ENCODE data around the gene FBH1.
"Not testable (repeated sequence)": the region's sequence is repeated elsewhere in the genome, so short reads cannot be mapped to it uniquely, and the experiment has no call there.

FBH1 gene

DNA sequence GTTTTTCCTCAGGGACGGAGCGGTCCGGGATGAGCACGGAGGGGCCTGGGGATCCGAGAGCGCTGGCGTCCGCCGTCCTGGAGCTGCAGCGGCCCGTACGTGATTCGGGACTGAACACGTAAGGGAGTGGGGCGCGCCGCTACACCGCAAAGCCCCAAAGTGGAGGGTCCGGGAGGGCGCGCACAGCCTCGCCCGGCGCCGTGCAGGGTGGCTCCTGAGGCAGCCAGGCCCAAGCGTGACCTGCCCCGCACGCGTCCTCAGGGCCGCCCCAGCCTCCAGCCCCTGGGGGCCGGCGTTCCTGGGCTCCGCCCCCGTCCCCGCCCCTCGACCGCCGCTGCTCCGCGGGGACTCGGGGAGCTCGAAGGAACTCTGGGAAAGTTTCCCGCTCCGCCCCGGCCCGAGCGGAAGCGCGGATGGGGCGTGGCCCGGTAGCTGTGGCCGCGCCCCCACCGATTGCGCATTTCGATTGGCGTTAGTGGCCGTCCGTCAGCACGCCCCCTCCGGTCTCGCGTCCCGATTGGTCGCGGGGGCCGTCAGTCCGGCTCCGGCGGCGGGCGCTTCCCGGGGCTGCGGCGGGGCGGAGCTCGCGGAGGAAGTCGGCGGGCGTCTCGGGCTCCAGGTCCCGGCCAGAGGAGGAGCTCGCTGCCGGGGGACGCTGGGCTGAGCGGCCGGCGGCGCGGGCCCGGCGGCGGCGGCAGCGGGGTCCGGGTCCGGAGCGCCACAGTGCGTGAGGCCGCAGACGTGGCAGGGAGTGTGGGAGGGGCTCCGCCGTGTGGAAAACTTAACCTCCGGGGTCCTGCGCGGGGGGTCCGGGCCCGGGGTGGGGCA lies at the start of gene FBH1, which contains the start of gene ANKRD16:
Gene FBH1, plus strand, starts transcription at position 620 of the 828 bp plus-strand sequence. Its CDS starts 103 bp downstream, at position 723.
Gene ANKRD16, minus strand, starts transcription at position 270 of the 828 bp plus-strand sequence. CDS start 539 bp downstream, outside the sequence.
- peak; percentile 96 for DNase-seq (ENCODE audit: low spot score)

- DNase-seq (ENCODE audit: low spot score) = no peak
Measured at GRCh38 chr10:5840314-5841307, 49.4 kb upstream of the FBH1 start.

DNA sequence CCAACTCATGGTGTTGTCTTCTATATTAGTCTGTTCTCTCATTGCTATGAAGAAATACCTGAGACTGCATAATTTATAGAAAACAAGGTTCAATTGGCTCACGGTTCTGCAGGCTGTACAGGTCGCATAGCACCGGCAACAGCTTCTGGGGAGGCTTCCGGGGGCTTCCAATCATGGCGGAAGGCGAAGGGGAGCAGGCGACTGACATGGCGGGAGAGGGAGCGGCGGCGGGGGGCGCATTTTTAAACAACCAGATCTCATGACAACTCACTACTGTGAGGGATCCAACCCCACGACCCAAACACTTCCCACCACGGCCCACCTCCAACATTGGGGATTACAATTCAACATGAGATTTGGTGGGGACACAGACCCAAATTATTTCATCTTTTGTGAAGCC lies 48.1 kb upstream of the FBH1 start:
- no peak for DNase-seq (ENCODE audit: low spot score)

GRCh38 chr10:5843686-5844344 lies 46.2 kb upstream of the FBH1 start:
- no peak for DNase-seq (ENCODE audit: low spot score)

- no peak for DNase-seq (ENCODE audit: low spot score)
Measured at GRCh38 chr10:5844345-5845055, 45.5 kb upstream of the FBH1 start.

- DNase-seq (ENCODE audit: low spot score) = not testable (repeated sequence)
Measured at GRCh38 chr10:5846667-5847066, 43.4 kb upstream of the FBH1 start.

DNA sequence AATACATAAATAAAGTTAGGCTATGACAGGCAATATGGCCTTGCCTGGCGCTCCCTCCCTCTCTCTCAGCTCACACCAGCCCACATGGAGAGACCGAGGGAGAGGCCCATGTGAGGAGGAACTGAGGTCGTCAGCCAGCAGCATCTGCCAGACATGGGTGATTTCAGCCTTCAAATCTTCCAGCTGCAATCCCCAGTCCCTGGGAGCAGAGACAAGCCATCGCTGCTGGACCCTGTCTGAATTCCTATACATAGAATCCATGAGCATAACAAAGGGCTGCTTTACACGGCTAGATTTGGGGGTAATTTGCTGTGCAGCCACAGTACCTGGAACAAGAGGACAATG lies 35.9 kb upstream of the FBH1 start:
- DNase-seq (ENCODE audit: low spot score) = no peak

DNA sequence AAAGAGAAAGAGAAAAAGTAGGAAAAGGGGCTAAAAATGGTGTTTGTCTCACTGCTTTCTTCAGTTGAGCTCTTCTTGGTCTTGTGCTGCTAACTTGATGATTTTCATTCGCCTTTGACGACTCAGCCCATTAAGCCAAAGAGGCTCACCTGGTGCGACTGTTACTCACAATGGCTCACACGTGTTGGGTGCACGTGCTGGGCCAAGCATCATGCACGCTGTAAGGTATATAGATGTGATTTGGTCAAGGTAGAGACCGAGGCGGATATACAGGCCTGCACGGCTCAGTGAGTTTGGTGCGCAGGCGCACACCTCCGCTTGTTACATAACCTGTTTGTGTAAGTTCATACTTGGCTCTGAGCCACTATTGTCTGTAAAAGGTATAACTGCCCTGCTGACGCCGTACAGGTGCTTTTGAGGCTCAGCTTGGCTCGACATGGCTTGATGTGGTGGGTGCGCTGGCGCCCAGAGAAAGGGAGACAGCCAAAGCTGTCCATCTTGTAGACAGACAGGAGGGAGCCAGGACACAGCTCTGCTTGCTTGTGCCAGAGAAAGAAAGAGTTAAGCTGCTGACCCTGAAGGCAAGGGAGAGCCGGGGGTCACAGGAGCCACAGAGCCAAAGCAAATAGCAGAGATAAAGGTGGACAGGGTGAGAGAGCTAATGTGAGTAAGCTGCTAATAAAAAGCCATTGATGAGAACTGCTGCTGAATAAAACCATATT lies 33.9 kb upstream of the FBH1 start:
- DNase-seq (ENCODE audit: low spot score) = no peak

GRCh38 chr10:5856701-5857004 lies 33.4 kb upstream of the FBH1 start:
- no peak for DNase-seq (ENCODE audit: low spot score)

- DNase-seq (ENCODE audit: low spot score) = no peak
Measured at GRCh38 chr10:5858811-5859210, 31.2 kb upstream of the FBH1 start.

DNA sequence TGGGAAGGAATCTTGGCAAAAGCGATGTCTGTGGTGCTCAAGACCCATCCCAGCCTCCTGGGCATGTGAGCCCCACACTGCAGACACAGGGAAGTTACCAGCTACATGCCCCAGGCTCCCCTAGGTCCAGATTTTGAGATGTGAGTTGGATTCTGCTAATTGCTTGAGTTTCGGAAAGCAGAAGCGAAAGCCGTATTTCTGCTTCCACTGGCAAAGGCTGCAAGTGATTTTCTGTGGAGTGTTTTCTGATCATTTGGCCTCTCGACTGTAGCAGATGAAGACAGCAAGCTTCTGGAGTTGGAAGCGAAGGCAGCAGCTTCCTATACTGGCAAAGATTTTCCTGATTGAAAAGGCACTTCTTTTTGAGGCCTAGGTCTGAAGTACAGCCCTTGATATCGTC lies 30.0 kb upstream of the FBH1 start:
- DNase-seq (ENCODE audit: low spot score) = no peak

GRCh38 chr10:5862360-5862961 lies 27.6 kb upstream of the FBH1 start:
- no peak for DNase-seq (ENCODE audit: low spot score)

DNA sequence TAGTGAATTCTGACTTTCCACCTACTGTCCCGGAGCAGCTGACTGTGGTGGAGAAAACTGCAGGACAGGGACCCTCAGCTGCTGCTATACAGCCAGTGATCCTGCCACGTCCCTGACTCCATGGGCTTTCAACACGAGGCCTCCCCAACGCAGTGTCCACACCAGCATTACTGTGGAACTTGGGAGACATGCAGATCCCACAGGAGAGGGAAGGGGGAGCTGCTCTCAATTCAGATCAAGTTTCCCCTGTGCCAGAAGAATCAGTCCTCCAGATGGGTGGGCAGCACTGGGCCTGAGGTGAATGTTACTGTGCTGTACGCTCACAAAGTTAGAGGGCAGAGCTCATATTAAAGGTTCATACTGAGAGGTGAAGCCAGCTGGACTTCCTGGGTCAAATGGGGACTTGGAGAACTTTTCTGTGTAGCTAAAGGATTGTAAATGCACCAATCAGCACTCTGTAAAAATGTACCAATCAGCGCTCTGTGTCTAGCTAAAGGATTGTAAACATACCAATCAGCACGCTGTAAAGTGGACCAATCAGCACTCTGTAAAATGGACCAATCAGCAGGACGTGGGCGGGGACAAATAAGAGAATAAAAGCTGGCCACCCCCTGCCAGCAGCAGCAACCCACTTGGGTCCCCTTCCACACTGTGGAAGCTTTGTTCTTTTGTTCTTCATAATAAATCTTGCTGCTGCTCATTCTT lies 26.9 kb upstream of the FBH1 start:
- not testable (repeated sequence) for DNase-seq (ENCODE audit: low spot score)

DNA sequence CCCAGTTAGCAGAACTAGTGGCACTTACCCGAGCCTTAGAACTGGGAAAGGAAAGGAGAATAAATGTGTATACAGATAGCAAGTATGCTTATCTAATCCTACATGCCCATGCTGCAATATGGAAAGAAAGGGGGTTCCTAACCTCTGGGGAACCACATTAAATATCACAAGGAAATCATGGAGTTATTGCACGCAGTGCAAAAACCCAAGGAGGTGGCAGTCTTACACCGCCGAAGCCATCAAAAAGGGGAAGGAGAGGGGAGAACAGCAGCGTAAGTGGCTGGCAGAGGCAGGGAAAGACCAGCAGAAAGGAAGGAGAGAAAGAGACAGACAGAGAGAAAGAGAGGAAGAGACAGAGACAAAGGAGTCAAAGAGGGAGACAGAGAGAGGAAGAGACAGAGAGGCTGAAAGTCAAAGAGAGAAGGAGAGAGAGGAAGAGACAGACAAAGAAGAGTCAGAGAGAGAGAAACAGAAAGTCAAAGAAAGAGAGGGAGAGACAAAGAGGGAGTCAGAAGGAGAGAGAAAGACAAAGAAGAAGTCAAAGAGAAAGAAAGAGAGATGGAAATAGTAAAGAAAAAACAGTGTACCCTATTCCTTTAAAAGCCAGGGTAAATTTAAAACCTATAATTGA lies 23.5 kb upstream of the FBH1 start:
- DNase-seq (ENCODE audit: low spot score) = not testable (repeated sequence)

GRCh38 chr10:5867091-5867615 lies 22.9 kb upstream of the FBH1 start:
- DNase-seq (ENCODE audit: low spot score) = not testable (repeated sequence)

DNA sequence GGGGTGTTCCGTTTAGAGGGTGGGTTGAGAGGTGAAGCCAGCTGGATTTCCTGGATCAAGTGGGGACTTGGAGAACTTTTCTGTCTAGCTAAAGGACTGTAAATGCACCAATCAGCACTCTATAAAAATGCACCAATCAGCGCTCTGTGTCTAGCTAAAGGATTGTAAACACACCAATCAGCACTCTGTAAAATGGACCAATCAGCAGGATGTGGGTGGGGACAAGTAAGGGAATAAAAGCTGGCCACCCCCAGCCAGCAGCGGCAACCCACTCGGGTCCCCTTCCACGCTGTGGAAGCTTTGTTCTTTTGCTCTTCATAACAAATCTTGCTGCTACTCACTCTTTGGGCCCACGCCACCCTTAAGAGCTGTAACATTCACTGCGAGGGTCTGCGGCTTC lies 21.7 kb upstream of the FBH1 start:
- not testable (repeated sequence) for DNase-seq (ENCODE audit: low spot score)

DNA sequence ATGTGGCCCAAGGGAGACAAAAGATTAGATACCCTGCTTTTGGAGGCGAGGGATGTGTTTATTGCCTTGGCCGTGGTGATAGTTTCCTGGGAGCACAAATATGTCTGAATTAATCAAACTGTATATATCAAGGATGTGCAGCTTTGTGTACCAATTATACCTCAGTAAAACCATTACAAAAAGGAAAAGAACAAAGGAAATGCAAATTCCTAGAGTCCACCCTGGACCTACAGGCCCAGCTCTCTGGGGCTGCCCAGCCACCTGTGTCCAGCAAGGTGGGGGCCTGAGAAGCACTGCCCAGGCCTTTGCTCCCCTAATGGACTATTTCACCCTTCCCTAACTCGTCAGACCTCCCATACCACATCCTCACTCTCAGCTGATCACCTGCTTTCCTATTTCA lies 20.9 kb upstream of the FBH1 start:
- no peak for DNase-seq (ENCODE audit: low spot score)

DNA sequence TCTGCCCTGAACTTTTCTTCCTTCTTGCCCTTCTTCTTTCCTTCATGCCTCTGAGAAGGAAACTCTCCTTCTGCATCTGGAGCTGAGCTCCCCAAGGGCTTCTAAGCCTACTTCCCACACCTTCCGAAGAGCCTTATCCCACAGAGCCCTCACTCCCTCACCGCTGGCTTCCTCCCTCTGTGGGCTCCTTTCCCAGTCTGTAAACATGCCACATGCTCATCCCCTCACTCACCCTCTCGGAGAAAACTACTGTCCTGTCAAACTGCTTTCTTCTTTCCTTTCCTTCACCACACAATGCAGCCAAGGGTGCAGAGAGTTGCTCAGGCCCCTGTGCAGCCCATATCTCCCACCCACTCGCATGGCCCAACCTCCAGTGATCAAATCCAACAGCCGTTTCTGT lies 18.4 kb upstream of the FBH1 start:
- DNase-seq (ENCODE audit: low spot score) = no peak

DNA sequence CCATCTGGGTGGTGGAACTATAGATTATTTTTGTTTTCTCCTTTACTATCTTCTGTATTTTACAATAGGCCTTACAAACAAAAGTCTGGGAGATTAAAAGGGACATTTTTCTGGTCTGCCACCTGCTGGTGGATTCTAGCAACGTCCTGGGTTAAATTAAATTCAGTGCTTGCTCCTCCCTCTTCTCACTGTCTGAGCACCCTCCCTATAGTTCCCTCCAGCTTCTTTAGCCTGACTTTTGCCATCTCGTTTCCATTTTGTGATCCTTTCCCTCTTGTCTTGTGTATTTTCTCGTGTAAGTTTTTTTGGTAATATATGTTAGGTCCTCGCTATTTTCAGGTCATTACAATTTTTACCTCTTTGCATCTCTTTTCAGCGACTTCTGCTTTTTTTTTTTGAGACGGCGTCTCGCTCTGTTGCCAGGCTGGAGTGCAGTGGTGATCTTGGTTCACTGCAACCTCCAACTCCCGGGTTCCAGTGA lies 16.5 kb upstream of the FBH1 start:
- peak; percentile 64 for DNase-seq (ENCODE audit: low spot score)
